HG02938 (cell line): ENCODE data around the gene PCDH15.

Experiments used
- ATAC-seq: cut with Tn5 transposase; IDR thresholded peaks from one replicate; pipeline ENCODE4 v1.9.1; 2021; ENCODE audit warnings: mild to moderate bottlenecking, moderate library complexity; ENCODE audit not compliant: unreplicated experiment

PCDH15 gene

GRCh38 chr10:54708591-54708990, 92.4 kb downstream of the PCDH15 start:
- ATAC-seq, result no peak

- no peak for ATAC-seq
Measured at GRCh38 chr10:54708021-54708420, 93.0 kb downstream of the PCDH15 start.

DNA sequence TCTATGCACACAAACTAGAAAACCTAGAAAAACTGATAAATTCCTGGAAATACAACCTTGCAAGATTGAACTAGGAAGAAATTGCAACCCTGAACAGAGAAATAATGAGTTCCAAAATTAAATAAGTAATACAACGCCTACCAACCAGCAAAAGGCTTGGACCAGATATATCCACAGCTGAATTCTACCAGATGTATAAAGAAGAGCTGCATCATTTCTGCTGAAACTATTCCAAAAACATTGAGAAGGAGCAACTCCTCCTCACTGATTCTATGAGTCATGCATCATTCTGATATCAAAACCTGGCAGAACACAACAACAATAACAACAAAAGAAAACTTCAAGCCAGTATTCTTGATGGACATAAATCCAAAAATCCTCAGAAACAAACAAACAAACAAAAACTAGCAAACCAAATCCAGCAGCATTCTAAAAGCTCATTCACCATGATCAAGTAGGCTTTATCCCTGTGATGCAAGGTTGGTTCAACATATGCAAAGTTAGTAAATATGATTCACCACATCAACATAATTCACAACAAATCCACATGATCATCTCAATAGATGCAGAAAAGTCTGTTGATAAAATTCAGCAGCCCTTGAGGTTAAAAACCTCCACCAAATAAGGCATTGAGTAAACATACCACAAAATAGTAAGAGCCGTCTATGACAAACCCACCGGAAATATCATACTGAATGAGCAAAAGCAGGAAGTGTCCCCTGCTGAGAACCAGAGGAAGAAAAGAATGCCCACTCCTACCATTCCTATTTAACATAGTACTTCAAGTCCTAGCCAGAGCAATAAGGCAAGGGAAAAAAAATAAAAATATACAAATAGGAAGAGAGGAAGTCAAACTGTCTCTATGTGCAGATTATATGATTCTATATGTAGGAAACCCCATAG, 98.2 kb downstream of the PCDH15 start:
- no peak for ATAC-seq

- no peak for ATAC-seq
Measured at GRCh38 chr10:54691331-54691730, 109.7 kb downstream of the PCDH15 start.

GRCh38 chr10:54682554-54682953, 118.5 kb downstream of the PCDH15 start:
- no peak for ATAC-seq

GRCh38 chr10:54681136-54681535, 119.9 kb downstream of the PCDH15 start:
- ATAC-seq, result no peak

- ATAC-seq, result no peak
Measured at GRCh38 chr10:54667136-54667535, 133.9 kb downstream of the PCDH15 start.

DNA sequence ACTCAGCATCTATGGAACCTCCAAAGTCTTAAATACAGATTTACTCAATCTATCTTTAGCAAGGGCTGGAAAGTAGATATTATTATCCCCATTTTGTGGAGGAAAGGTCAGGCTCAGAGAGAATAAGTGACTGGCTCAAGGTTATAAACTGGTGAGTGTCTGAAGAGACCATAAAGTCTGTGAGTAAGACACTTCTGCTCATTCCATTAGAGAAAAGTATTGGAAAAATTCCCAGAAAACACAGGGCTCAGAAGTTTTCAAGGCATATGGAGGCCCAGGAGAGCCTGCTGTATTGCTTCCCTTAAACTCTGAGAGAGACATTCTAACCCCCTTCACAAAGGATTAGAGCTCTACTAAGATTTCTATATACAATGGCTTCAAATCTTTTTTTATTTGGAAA, 134.8 kb downstream of the PCDH15 start:
- ATAC-seq, result no peak

DNA sequence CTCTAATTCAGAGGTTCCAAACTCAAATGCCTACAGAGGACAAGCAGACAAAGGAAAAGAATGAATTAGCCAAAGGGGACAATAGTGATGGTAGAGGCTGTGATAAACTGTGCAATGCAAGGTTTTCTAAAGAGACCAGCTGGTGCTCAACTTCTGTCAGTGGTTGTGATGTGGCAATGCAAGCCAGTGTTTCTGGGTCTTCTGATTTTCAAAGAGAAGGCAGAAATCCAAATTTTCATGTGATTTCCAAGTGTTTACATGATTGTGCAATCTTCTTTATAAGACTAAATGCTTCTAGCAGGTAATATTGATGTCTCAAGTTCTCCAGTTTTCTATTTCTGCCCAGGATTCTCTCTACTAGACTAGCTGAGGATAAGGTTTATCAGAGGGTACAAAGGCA, 135.9 kb downstream of the PCDH15 start:
- ATAC-seq, result no peak

GRCh38 chr10:54660397-54660796, 140.6 kb downstream of the PCDH15 start:
- no peak for ATAC-seq

- ATAC-seq, result no peak
Measured at GRCh38 chr10:54656643-54657042, 144.4 kb downstream of the PCDH15 start.

GRCh38 chr10:54653518-54653917, 147.5 kb downstream of the PCDH15 start:
- no peak for ATAC-seq

DNA sequence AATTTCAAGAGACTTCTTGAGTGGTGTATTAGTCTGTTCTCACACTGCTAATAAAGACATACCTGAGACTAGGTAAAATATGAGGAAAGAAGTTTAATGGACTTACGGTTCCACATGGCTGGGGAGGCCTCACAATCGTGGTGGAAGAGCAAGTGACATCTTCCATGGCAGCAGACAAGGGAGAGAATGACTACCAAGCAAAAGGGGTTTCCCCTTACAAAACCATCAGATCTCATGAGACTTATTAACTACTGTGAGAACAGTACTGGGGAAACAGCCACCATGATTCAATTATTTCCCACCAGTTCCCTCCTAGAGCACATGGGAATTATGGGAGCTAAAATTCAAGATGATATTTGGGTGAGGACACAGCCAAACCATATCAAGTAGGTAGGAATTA, 150.5 kb downstream of the PCDH15 start:
- no peak for ATAC-seq

DNA sequence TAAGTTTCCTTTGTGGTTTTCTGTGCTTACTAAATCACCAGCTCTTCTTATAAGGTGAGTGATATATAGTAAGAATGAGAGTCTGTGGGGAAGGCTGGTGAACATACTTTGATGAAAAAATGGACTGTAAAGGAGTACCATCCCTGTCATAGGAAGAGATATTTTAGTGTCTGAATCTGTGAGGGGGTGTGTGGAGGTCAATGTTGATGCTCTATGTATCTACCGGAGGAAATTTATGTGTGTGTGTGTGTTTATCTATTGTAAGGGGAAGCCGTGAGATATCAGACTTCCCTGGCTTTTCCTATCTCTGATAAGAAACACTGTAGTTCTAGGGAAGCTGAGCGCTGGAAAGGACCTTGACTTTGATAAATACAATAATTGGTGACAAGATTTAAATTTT, 179.0 kb downstream of the PCDH15 start:
- no peak for ATAC-seq

DNA sequence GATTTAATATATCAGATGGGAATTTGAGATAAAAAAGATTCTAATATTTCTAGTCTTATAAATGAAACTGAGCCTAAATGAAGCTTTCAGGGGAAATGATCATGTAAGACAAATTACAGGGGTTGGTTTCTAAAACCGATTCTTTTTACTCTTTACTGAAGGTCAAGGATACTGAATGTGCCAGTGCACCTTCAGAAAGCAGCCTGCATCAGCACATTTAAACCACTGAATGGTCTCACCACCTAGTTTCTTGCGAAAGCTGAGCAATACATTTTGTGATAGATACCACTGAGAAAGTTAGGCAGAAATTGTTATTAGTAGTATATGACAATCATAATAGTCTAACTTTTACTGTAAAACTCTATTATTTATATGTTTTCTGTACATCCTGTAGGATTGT, 180.7 kb downstream of the PCDH15 start:
- ATAC-seq, result no peak

DNA sequence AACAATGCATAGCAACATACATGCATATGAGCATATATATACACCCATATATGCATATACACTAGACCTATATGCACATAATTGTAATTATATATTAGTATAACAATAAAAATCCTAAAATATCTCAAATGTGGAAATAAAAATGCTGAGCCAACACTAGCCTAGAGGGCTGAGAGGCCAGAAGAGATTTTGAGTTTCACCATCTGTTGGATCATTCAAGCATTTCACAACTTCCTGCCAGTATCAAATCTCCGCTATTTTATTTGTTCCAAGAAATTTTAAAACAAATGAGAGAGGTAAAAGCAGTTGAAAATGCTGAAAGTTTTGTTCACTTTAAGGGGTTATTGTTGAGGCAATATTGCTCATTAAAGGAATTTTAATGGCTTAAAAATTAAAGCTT, 187.0 kb downstream of the PCDH15 start:
- no peak for ATAC-seq

DNA sequence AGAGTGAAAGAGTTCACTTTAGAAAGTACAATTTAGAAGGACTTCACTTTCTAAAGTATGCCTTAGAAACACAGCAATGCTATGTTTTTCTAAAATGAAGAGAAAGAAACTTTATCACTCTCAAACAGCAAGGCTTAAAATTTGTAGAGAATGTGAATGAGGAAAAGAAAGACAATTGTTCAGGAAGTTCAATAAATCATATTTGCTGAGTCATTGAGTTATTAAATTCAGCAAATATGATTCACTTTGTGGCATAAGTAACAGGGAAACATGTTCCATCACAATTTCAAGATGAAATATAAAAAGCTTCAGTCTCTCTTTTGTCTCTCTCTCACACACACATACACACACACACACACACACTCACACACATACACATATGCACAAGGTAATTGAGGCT, 187.9 kb downstream of the PCDH15 start:
- ATAC-seq, result no peak

GRCh38 chr10:54609423-54609822, 191.6 kb downstream of the PCDH15 start:
- no peak for ATAC-seq

GRCh38 chr10:54607983-54608382, 193.0 kb downstream of the PCDH15 start:
- ATAC-seq, result no peak

GRCh38 chr10:54594289-54594688, 206.7 kb downstream of the PCDH15 start:
- no peak for ATAC-seq

DNA sequence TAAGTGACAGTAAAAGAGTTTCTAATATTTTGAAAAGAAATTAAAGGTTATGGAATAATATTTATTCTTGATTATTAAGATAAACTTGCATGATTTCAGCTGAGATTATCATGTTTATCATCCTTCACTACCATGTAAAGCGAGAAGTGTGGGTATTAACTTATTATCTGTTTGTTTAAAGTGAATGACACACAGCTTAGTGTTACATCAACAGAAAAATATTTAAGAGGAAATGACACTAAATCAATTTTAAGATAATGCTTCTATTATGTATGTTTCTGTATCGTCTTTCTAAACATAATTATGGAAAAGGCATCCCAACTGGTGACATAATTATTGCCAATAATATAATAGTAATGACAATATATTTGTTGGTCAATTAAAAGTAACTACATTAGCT, 213.1 kb downstream of the PCDH15 start:
- ATAC-seq, result no peak

GRCh38 chr10:54585572-54585971, 215.5 kb downstream of the PCDH15 start:
- no peak for ATAC-seq

DNA sequence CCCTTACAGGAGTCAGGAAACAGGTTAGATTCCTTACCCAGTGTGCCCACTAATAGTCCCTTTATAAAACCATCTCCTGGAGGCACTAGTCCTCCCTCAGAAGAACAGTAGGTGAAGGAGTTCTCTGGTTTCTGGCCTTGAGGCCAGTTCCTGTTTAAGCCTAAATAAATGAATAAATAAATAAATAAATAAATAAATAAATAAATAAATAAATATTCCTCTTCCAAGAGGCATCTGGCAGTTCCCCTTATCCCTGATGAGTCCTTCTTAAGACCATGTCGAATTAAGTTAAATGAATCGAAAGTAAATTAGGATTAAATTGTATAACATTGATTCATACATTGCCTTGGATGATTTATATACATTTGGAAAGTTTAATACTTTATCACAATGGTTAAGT, 223.3 kb downstream of the PCDH15 start:
- no peak for ATAC-seq
